GM12878 (cell line): ENCODE measurements around the gene MAN2C1.
"Not testable (repeated sequence)": the region's sequence is repeated elsewhere in the genome, so short reads cannot be mapped to it uniquely, and the experiment has no call there.

Experiments
- CHD1 ChIP-seq: IDR thresholded peaks from 2 replicates; pipeline ENCODE4 v1.6.1; 2012; ENCODE audit warnings: low read depth, low read length, improper control_type of control experiment
- POLR2A ChIP-seq: IDR thresholded peaks from 2 replicates; pipeline ENCODE4 v1.6.1; 2011; ENCODE audit warnings: low read depth, mild to moderate bottlenecking, low read length
- RAD21 ChIP-seq: IDR thresholded peaks from 2 replicates; pipeline ENCODE4 v1.6.1; 2011; ENCODE audit warnings: mild to moderate bottlenecking, low read depth, low read length, moderate library complexity; ENCODE audit not compliant: insufficient read depth
- TAF1 ChIP-seq: IDR thresholded peaks from 2 replicates; pipeline ENCODE4 v1.6.1; 2011; ENCODE audit warnings: mild to moderate bottlenecking, low read depth, low read length, borderline replicate concordance
- ZNF592 ChIP-seq: fragments of 450-650 bp; IDR thresholded peaks from 2 replicates; pipeline ENCODE4 v1.6.1; 2017; ENCODE audit warnings: mild to moderate bottlenecking, moderate library complexity
- TF ChIP-seq, protein P1 (sequence below): IDR thresholded peaks from 2 replicates; pipeline ENCODE4 v1.6.1; 2012; ENCODE audit warnings: low read depth, low read length, improper control_type of control experiment

- not testable (repeated sequence) for TF ChIP-seq CHD1, POLR2A, TAF1, RAD21, ZNF592
- TF ChIP-seq, protein P1, sequence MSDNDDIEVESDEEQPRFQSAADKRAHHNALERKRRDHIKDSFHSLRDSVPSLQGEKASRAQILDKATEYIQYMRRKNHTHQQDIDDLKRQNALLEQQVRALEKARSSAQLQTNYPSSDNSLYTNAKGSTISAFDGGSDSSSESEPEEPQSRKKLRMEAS = not testable (repeated sequence)
Measured at GRCh38 chr15:75319231-75319897, 49.0 kb downstream of the MAN2C1 start.
